GM13976 (cell line): ENCODE measurements around the gene LRCOL1.

Source experiments
- DNase-seq: peaks from one replicate; pipeline ENCODE4 v3.0.0; 2012; ENCODE audit warnings: low spot score
- in situ Hi-C: fragments of 300-500 bp; cut with MboI; formaldehyde crosslinking; loops from one replicate; pipeline ENCODE4 v1.12.0; 2022; ENCODE audit warnings: low sequenced_read_pairs, mixed read lengths, inconsistent platforms; ENCODE audit not compliant: unreplicated experiment
- TF ChIP-seq, protein P1 (sequence below): IDR thresholded peaks from 2 replicates; pipeline ENCODE4 v1.5.1; 2012; ENCODE audit warnings: borderline replicate concordance, mild to moderate bottlenecking; ENCODE audit not compliant: insufficient read depth; ENCODE audit errors: extremely low read depth, missing control alignments, control extremely low read depth

LRCOL1 gene

GRCh38 chr12:132556801-132557200 lies 53.6 kb downstream of the LRCOL1 start:
- TF ChIP-seq, protein P1, sequence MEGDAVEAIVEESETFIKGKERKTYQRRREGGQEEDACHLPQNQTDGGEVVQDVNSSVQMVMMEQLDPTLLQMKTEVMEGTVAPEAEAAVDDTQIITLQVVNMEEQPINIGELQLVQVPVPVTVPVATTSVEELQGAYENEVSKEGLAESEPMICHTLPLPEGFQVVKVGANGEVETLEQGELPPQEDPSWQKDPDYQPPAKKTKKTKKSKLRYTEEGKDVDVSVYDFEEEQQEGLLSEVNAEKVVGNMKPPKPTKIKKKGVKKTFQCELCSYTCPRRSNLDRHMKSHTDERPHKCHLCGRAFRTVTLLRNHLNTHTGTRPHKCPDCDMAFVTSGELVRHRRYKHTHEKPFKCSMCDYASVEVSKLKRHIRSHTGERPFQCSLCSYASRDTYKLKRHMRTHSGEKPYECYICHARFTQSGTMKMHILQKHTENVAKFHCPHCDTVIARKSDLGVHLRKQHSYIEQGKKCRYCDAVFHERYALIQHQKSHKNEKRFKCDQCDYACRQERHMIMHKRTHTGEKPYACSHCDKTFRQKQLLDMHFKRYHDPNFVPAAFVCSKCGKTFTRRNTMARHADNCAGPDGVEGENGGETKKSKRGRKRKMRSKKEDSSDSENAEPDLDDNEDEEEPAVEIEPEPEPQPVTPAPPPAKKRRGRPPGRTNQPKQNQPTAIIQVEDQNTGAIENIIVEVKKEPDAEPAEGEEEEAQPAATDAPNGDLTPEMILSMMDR = no peak
- in situ Hi-C loops = no loop called here
- no peak for DNase-seq

- in situ Hi-C loops = no loop called here
- TF ChIP-seq, protein P1 = no peak
- DNase-seq = no peak
Measured at GRCh38 chr12:132556216-132556615, 54.2 kb downstream of the LRCOL1 start.

- TF ChIP-seq, protein P1 = no peak
- in situ Hi-C loops = no loop called here
- no peak for DNase-seq
Measured at GRCh38 chr12:132555686-132556085, 54.7 kb downstream of the LRCOL1 start.

DNA sequence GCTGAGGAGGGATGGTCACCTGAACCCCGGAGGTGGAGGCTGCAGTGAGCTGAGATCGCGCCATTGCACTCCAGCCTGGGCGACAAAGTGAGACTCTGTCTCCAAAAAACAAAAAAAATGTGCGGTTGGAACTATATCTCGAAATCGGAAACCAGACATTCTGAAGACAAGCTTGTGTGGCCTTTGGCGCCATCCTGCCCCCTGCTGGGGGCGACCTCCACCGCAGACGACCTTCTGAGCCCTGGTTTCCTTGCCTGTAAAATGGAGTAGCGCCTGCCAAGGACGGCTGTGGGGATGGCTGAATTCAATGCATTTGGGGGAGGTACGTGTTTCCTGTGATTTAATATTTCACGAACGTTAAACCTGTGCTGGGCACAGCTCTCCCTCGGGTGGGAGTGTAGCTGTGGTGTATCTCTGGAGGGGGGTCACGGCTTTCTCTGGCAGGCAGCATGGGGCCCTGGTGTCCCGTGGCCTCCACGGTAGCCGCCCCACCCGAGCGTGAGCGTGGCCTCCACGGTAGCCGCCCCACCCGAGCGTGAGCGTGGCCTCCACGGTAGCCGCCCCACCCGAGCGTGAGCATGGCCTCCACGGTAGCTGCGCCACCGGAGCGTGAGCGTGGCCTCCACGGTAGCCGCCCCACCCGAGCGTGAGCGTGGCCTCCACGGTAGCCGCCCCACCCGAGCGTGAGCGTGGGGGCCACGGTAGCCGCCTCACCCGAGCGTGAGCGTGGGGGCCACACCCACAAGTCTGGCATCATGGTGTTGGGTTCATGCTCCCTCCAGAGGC lies 55.3 kb downstream of the LRCOL1 start:
- in situ Hi-C loops = no loop called here
- TF ChIP-seq, protein P1 = no peak
- DNase-seq = no peak
